Esophagus squamous epithelium (tissue), 4 donors: ENCODE results near the gene USP20.

Experiments
- CTCF ChIP-seq, 6 experiments: fragments of 450-650 bp in 4 of 6; fragments of 200-600 bp in 2 of 6; sonication (generic) in 2 of 6; IDR thresholded peaks; one replicate each; pipeline ENCODE4 v1.5.1; 2016 to 2019; ENCODE audit warnings: antibody characterized with exemption in 6 of 6, mild to moderate bottlenecking in 4 of 6, moderate library complexity in 4 of 6
- POLR2A ChIP-seq, 4 donors: fragments of 450-650 bp; IDR thresholded peaks; one replicate each; pipeline ENCODE4 v1.6.1; 2017; ENCODE audit warnings: antibody characterized with exemption in 4 of 4, mild to moderate bottlenecking in 4 of 4, moderate library complexity in 3 of 4

- no peak for TF ChIP-seq CTCF (IDR thresholded peaks at IDR 0.05)
- TF ChIP-seq POLR2A (IDR thresholded peaks at IDR 0.05) = no peak
These were observed 95.5 kb downstream of the USP20 start for GRCh38 chr9:129930743-129931142.
